Keratinocyte (primary cell): ENCODE results near the gene ADGRG6. TPM values are rescaled to one million over a fixed set of nuclear protein-coding genes. Genes with fewer than 3 reads are reported as not detected.

ENCODE experiments used
- DNase-seq: peaks from one replicate; pipeline ENCODE4 v3.0.0-alpha.2; 2011; ENCODE audit warnings: low read depth, missing footprints, low spot score
- FAIRE-seq: peaks from 2 replicates; lab custom pipeline; 2011; peaks lifted over from hg19 to GRCh38; lab: Jason Lieb, UNC
- H2AFZ ChIP-seq: 2 replicates; pipeline ENCODE4 v1.6.0; 2012; ENCODE audit warnings: low read length, control low read depth, inconsistent platforms; ENCODE audit not compliant: control insufficient read depth
- H3K27ac ChIP-seq: 2 replicates; pipeline ENCODE4 v1.5.1; 2011; ENCODE audit warnings: low read length; ENCODE audit not compliant: control insufficient read depth, insufficient read depth
- H3K27me3 ChIP-seq: 3 replicates; pipeline ENCODE4 v1.6.0; 2011; ENCODE audit warnings: low read length; ENCODE audit not compliant: control insufficient read depth, insufficient read depth; ENCODE audit errors: extremely low read depth
- H3K36me3 ChIP-seq, 2 experiments: 2 replicates in 1 of 2; 3 replicates in 1 of 2; pipeline ENCODE4 v1.5.1; 2011; ENCODE audit warnings: low read length in 2 of 2, mild to moderate bottlenecking in 1 of 2; ENCODE audit not compliant: control insufficient read depth in 2 of 2, insufficient read depth in 2 of 2; ENCODE audit errors: extremely low read depth in 1 of 2
- H3K4me1 ChIP-seq: 3 replicates; pipeline ENCODE4 v1.5.1; 2011; ENCODE audit warnings: low read length; ENCODE audit not compliant: control insufficient read depth, insufficient read depth; ENCODE audit errors: extremely low read depth
- H3K4me2 ChIP-seq: 3 replicates; pipeline ENCODE4 v1.6.0; 2011; ENCODE audit warnings: low read depth, low read length; ENCODE audit not compliant: control insufficient read depth, insufficient read depth; ENCODE audit errors: extremely low read depth
- H3K4me3 ChIP-seq, 3 experiments: fragments of 200-600 bp in 1 of 3; sonication (generic) in 1 of 3; 2 replicates in 2 of 3; 3 replicates in 1 of 3; pipeline ENCODE4 v1.5.1; 2011 to 2016; ENCODE audit warnings: low read length in 3 of 3, mild to moderate bottlenecking in 3 of 3, control low read depth in 2 of 3, inconsistent platforms in 1 of 3, low read depth in 1 of 3, mixed read lengths in 1 of 3, mixed run types in 1 of 3, moderate library complexity in 1 of 3; ENCODE audit not compliant: control insufficient read depth in 2 of 3, insufficient read depth in 2 of 3; ENCODE audit errors: extremely low read depth in 1 of 3
- H3K79me2 ChIP-seq: 2 replicates; pipeline ENCODE4 v1.6.0; 2012; ENCODE audit warnings: low read length; ENCODE audit not compliant: control insufficient read depth, insufficient read depth
- H3K9ac ChIP-seq: 3 replicates; pipeline ENCODE4 v1.6.0; 2011; ENCODE audit warnings: low read length; ENCODE audit not compliant: control insufficient read depth, insufficient read depth; ENCODE audit errors: extremely low read depth
- H3K9me1 ChIP-seq: 3 replicates; pipeline ENCODE4 v1.6.0; 2011; ENCODE audit warnings: low read length; ENCODE audit not compliant: control insufficient read depth, insufficient read depth; ENCODE audit errors: extremely low read depth
- H3K9me3 ChIP-seq: 2 replicates; pipeline ENCODE4 v1.5.1; 2012; ENCODE audit warnings: low read depth, low read length; ENCODE audit not compliant: control insufficient read depth
- H4K20me1 ChIP-seq: 3 replicates; pipeline ENCODE4 v1.6.0; 2011; ENCODE audit warnings: low read length; ENCODE audit not compliant: control insufficient read depth, insufficient read depth; ENCODE audit errors: extremely low read depth
- EZH2 ChIP-seq: IDR thresholded peaks from one replicate; pipeline ENCODE4 v1.6.1; 2012; ENCODE audit warnings: inconsistent platforms, mild to moderate bottlenecking, low read length, moderate library complexity
- dilution Hi-C: fragments of 300-500 bp; cut with MboI; formaldehyde crosslinking; loops from one replicate; pipeline ENCODE4 v1.7.0; 2020; ENCODE audit warnings: low sequenced_read_pairs; ENCODE audit not compliant: extremely low pct_ligation_motif_present
- polyA plus RNA-seq, 5 experiments: library from polyadenylated mRNA; depleted of rRNA in 3 of 5; stranded (reverse) in 3 of 5; stranded (forward) in 1 of 5; unstranded in 1 of 5; fragments of >200 nt; gene quantifications; 1 replicate in 1 of 5; 2 replicates in 3 of 5; 3 replicates in 1 of 5; pipeline versions ENCODE4 v1.2.1 to v1.2.3, GENCODE V29; 2011 to 2012; ENCODE audit warnings: missing spikeins in 2 of 5, low read depth in 1 of 5, low replicate concordance in 1 of 5
- TF ChIP-seq, protein P1 (sequence below), 3 experiments: IDR thresholded peaks in 1 of 3; conservative IDR thresholded peaks in 1 of 3; optimal IDR thresholded peaks in 1 of 3; 2 replicates in 2 of 3; 3 replicates in 1 of 3; pipeline versions ENCODE3 to v1.5.1; 2011; ENCODE audit warnings: low read length in 3 of 3, mild to moderate bottlenecking in 3 of 3, moderate library complexity in 2 of 3, control low read depth in 1 of 3, inconsistent platforms in 1 of 3; ENCODE audit not compliant: insufficient read depth in 2 of 3; ENCODE audit errors: extremely low read depth in 1 of 3

The ADGRG6 gene
- polyA plus RNA-seq, 1 donor (not counting 4 experiments of a cell fraction or from before 2014, with no cell fraction given): 20.1 TPM

DNA sequence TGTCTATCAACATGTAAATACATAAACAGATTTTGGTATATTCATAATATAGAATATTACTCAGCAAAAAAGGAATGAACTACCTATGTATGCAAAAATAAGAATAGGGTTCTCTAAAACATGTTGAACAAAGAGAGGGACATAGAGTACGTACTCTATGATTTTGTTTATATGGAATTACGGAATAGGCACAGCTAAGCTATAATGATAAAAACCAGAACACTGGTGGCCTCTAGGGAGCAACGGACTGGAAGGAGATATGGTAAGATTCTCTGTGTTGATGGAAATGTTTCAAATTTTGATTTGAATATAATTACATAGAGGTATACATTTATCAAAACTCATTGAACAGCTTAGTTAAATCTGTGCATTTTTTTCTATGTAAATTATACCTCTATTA lies 19.6 kb downstream of the ADGRG6 start:
- Histone ChIP-seq H3K36me3 (no peaks in the 10 kb centered on the region), H3K79me2 (peaks cover 7% of the 10 kb centered on the region), H3K9me1 (no peaks in the 10 kb centered on the region), H3K27me3 (no peaks in the 10 kb centered on the region), H3K4me1 (no peaks in the 10 kb centered on the region), H3K27ac (no peak overlapping the region), H3K9me3 (no peaks in the 10 kb centered on the region), H4K20me1 (no peaks in the 10 kb centered on the region), H3K4me2 (no peak overlapping the region), H3K4me3 (no peak overlapping the region), H3K9ac (no peak overlapping the region), H2AFZ (no peak overlapping the region)
- dilution Hi-C loops: no loop called here
- DNase-seq (no peak), FAIRE-seq (no peak)
- TF ChIP-seq EZH2: no peak
- TF ChIP-seq, protein P1, sequence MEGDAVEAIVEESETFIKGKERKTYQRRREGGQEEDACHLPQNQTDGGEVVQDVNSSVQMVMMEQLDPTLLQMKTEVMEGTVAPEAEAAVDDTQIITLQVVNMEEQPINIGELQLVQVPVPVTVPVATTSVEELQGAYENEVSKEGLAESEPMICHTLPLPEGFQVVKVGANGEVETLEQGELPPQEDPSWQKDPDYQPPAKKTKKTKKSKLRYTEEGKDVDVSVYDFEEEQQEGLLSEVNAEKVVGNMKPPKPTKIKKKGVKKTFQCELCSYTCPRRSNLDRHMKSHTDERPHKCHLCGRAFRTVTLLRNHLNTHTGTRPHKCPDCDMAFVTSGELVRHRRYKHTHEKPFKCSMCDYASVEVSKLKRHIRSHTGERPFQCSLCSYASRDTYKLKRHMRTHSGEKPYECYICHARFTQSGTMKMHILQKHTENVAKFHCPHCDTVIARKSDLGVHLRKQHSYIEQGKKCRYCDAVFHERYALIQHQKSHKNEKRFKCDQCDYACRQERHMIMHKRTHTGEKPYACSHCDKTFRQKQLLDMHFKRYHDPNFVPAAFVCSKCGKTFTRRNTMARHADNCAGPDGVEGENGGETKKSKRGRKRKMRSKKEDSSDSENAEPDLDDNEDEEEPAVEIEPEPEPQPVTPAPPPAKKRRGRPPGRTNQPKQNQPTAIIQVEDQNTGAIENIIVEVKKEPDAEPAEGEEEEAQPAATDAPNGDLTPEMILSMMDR (optimal IDR thresholded peaks at IDR 0.05 in 1 of 3, IDR thresholded peaks at IDR 0.05 in 1 of 3, conservative IDR thresholded peaks at IDR 0.05 in 1 of 3; ENCODE audit: extremely low read depth in 1 of 3, insufficient read depth in 2 of 3, low read length in 3 of 3): no peak

DNA sequence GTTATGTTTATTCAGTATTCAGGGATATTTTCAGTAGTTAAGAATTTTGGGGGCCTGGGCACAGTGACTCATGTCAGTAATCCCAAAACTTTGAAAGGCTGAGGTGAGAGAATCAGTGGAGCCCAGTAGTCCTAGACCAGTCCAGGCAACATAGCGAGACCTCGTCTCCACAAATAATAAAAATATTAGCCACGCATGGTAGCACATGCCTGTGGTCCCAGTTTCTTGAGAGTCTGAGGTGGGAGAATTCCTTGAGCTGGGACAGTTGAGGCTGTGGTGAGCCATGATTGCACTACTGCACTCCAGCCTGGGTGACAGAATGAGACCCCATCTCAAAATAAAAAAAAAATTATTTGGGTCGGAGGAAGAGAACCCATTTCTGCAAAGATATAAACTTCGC lies 20.3 kb downstream of the ADGRG6 start:
- Histone ChIP-seq H3K9me3 (no peaks in the 10 kb centered on the region), H4K20me1 (no peaks in the 10 kb centered on the region), H3K27ac (no peak overlapping the region), H3K4me3 (no peak overlapping the region), H3K79me2 (peaks cover 7% of the 10 kb centered on the region), H3K4me2 (no peak overlapping the region), H3K4me1 (no peaks in the 10 kb centered on the region), H3K9me1 (no peaks in the 10 kb centered on the region), H3K36me3 (no peaks in the 10 kb centered on the region), H3K27me3 (no peaks in the 10 kb centered on the region), H2AFZ (no peak overlapping the region), H3K9ac (no peak overlapping the region)
- no peak for TF ChIP-seq EZH2
- TF ChIP-seq, protein P1 (optimal IDR thresholded peaks at IDR 0.05 in 1 of 3, IDR thresholded peaks at IDR 0.05 in 1 of 3, conservative IDR thresholded peaks at IDR 0.05 in 1 of 3; ENCODE audit: extremely low read depth in 1 of 3, insufficient read depth in 2 of 3, low read length in 3 of 3): no peak
- FAIRE-seq (no peak), DNase-seq (no peak)
- dilution Hi-C loops: no loop called here
